Liver (tissue), 3 donors: Measurements from ENCODE around the gene TLR1.

Experiments
- CTCF ChIP-seq: fragments of 150-350 bp; IDR thresholded peaks from 2 replicates; pipeline ENCODE4 v1.5.1; 2017; ENCODE audit warnings: improper control_type of control experiment, low read depth, low read length; ENCODE audit not compliant: missing input control
- GABPA ChIP-seq, 2 donors: IDR thresholded peaks in 1 of 2; conservative IDR thresholded peaks in 1 of 2; 2 replicates each; pipeline ENCODE4 v1.6.1; 2016; ENCODE audit warnings: antibody characterized with exemption in 2 of 2, mild to moderate bottlenecking in 1 of 2, moderate library complexity in 1 of 2
- MAX ChIP-seq: IDR thresholded peaks from 2 replicates; pipeline ENCODE4 v1.6.1; 2016; ENCODE audit warnings: antibody characterized with exemption
- RAD21 ChIP-seq, 2 donors: IDR thresholded peaks; 2 replicates each; pipeline ENCODE4 v1.6.1; 2016; ENCODE audit warnings: antibody characterized with exemption in 2 of 2, mild to moderate bottlenecking in 2 of 2
- RXRA ChIP-seq, 2 donors: IDR thresholded peaks; 2 replicates each; pipeline ENCODE4 v1.6.1; 2017 to 2018; ENCODE audit warnings: antibody characterized with exemption in 2 of 2, mild to moderate bottlenecking in 1 of 2
- YY1 ChIP-seq: IDR thresholded peaks from 2 replicates; pipeline ENCODE4 v1.6.1; 2016; ENCODE audit warnings: antibody characterized with exemption, mild to moderate bottlenecking
- donor health status: healthy.
- donor health status: healthy.

- no peak for TF ChIP-seq GABPA (IDR thresholded peaks at IDR 0.05 in 1 of 2, conservative IDR thresholded peaks at IDR 0.05 in 1 of 2)
- TF ChIP-seq MAX = no peak
- no peak for TF ChIP-seq YY1
- TF ChIP-seq RAD21 (IDR thresholded peaks at IDR 0.05) = no peak
- no peak for TF ChIP-seq CTCF
- no peak for TF ChIP-seq RXRA (IDR thresholded peaks at IDR 0.05)
Measured at GRCh38 chr4:38846015-38846414, 41.4 kb upstream of the TLR1 start.
